NCI-H2196 (cell line): ENCODE results near the gene ROBO1.

ENCODE experiments used
- DNase-seq: peaks from one replicate; lab custom pipeline; 2025; ENCODE audit not compliant: unreplicated experiment; lab: John Stamatoyannopoulos, UW

The ROBO1 gene

GRCh38 chr3:78604341-78604740, 1163.5 kb downstream of the ROBO1 start:
- no peak for DNase-seq

GRCh38 chr3:78601249-78601648, 1166.5 kb downstream of the ROBO1 start:
- DNase-seq: no peak

- DNase-seq: no peak
Measured at GRCh38 chr3:78589778-78590177, 1178.0 kb downstream of the ROBO1 start.

- DNase-seq: no peak
Measured at GRCh38 chr3:78588906-78589621, 1178.7 kb downstream of the ROBO1 start.

GRCh38 chr3:78580681-78581080, 1187.1 kb downstream of the ROBO1 start:
- DNase-seq: no peak

GRCh38 chr3:78571486-78571885, 1196.3 kb downstream of the ROBO1 start:
- no peak for DNase-seq

- DNase-seq: no peak
Measured at GRCh38 chr3:78570496-78570895, 1197.3 kb downstream of the ROBO1 start.

GRCh38 chr3:78569804-78570203, 1198.0 kb downstream of the ROBO1 start:
- DNase-seq: no peak

- no peak for DNase-seq
Measured at GRCh38 chr3:78565712-78566111, 1202.1 kb downstream of the ROBO1 start.

- DNase-seq: no peak
Measured at GRCh38 chr3:78562328-78562727, 1205.5 kb downstream of the ROBO1 start.
